T-helper 2 cell (primary cell): ENCODE results near the gene BCL2L14.

Experiments
- DNase-seq, 5 experiments: peaks; one replicate each; pipeline versions ENCODE4 v3.0.0 to v3.0.0-alpha.2; 2012 to 2022
- total RNA-seq, 2 donors: gene quantifications; one replicate each; lab custom pipeline; 2026; lab: John Stamatoyannopoulos, UW

The BCL2L14 gene, protein sequence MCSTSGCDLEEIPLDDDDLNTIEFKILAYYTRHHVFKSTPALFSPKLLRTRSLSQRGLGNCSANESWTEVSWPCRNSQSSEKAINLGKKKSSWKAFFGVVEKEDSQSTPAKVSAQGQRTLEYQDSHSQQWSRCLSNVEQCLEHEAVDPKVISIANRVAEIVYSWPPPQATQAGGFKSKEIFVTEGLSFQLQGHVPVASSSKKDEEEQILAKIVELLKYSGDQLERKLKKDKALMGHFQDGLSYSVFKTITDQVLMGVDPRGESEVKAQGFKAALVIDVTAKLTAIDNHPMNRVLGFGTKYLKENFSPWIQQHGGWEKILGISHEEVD
- total RNA-seq = 1.2 to 2.1 reads per million in 2 donors

- peak in 1 of 5 experiments; percentile 73 for DNase-seq
Observed at GRCh38 chr12:12070674-12071656, at the start of gene BCL2L14. BCL2L14 (plus strand) TSS chr12:12070939; CDS start chr12:12079306, 8,367 bp downstream.

DNA sequence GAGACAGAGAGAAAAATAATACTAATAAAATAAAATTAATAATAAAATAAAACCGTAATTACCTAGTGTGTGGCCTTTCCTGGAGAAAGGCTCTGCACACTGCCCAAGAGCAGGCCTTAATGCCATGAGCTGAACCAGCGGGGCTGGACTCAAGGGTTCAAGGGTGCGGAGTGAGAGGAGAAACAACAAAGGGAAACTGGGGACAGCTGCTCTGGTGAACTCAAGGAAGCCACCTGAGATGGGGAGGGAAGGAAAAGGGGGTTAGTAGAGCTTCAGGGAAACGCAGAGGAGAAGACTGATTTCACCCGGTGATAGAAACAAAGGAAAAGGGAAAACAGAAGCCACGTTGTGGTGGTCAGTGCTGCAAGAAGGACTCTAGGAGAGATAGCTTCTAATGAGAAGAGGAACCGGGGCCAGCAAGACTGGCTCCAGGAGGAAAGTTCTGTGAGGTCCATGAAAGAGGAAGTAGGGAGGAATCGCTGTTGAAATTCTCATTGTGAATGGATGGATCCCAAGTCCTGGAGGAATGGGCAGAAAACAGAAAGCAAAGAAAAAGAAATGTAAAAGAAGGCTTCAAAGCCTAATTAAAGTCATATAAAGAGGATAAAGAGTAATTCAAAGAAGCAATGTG, 48.3 kb upstream of the BCL2L14 start:
- DNase-seq = no peak

DNA sequence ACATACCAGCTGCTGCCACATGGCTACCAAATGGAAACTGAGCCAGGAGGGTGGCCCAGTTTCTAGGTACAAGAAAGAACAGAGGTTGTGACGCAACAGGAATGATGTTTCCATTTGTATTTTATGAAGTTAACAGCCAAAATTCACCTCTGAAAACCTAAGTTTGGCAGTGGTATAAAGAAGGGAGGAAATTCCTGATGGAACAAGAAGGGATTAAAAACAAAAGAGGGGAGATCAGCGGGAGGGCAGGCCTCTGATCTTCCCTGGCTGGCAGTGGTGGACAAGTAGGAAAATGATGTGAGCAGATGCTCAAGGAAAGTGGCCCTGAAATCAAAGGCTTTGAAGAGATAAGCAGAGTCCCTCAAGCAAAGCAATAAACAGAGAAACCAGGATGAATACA, 47.3 kb upstream of the BCL2L14 start:
- DNase-seq = no peak

- DNase-seq = peak in 3 of 5 experiments; percentile 11 to 85 (median 26)
Observed at GRCh38 chr12:12024911-12025682, 45.6 kb upstream of the BCL2L14 start.

GRCh38 chr12:12025799-12026386, 44.8 kb upstream of the BCL2L14 start:
- DNase-seq = no peak

DNA sequence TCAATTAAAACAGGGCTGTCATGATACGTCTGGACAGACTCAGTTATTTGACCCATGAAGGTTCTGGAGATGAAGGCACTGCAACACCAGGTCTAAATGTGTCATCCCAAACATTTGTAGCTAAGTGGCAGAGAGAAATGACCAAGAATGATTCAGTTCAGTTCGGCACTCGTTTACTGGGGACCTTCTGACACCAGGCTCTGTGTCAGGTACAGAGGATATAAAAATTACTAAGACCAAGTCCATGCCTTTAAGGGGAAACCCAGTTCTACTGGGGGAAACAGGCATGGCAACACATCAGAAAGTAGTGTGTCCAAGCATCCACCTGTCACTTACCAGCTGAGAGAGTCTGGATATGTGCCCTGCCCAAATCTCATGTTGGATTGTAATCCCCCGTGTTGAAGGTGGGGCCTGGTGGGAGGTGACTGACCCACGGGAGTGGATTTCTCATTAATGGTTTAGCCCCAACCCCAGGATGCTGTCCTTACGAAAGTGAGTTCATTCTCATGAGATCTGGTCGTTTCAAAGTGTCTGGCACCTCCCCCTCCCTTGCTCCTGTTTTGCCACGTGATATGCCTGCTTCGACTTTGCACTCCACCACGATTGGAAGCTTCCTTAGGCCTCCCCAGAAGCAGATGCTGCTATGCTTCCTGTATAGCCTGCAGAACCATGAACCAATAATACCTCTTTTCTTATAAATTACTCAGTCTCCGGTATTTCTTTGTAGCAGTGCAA, 41.9 kb upstream of the BCL2L14 start:
- no peak for DNase-seq

DNA sequence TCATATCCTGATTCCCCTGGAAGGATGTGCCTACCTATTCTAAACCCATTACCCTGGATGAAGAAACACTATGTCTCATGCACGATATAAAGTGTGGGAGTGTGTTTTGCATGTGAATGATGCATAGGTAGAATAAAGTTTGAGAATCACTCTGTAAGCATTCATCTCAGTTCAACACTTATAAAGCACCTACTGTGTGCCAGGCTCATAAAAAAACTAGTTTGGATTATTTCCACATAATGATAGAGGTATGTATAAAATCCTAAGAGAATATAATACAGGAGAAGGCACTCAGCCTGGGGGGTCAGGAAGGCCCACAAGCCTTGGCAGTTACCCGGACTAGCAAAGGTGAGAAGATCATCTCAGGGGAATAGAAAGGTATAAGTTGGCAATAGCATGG, 41.1 kb upstream of the BCL2L14 start:
- no peak for DNase-seq

- DNase-seq = no peak
Observed at GRCh38 chr12:12032260-12032791, 38.4 kb upstream of the BCL2L14 start.

- DNase-seq = peak; percentile 36 to 76 (median 58)
Observed at GRCh38 chr12:12032851-12033797, 37.6 kb upstream of the BCL2L14 start.

DNA sequence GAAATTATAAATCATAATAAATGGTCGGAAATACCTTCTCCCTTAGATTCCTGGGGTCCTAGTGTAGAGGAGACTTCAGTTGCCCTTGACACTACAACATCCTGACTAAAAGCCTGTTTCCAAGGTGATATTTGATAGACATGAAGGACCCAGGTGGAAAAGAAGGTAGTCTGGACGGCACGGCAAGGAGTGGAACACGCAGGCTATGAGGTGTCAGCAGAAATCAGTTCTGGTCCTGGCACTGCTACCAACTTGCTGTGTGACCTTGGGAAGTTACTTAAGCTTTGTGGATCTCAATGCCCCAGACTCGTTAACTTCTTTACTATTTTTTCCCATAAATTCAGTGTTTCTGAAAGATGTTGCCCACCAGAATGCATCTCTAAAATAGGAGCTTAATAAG, 36.9 kb upstream of the BCL2L14 start:
- DNase-seq = no peak

DNA sequence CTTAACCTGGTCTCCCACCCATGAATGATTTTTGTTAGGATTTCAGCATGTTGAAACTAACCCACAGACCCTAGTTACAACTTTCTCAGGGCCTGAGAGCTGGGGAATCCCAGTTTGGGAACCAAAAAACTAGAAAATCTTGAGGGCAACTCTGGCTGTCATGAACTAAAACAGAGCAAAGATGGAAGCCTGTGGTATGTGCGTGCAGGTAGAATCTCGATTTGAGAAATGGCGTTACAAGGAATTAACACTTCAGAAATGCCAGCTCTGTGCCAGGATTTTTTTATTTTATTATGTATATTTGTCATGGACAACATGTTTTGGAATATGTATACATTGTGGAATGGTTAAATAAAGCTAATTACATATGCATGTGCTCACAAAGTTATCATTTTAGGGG, 36.4 kb upstream of the BCL2L14 start:
- DNase-seq = no peak

DNA sequence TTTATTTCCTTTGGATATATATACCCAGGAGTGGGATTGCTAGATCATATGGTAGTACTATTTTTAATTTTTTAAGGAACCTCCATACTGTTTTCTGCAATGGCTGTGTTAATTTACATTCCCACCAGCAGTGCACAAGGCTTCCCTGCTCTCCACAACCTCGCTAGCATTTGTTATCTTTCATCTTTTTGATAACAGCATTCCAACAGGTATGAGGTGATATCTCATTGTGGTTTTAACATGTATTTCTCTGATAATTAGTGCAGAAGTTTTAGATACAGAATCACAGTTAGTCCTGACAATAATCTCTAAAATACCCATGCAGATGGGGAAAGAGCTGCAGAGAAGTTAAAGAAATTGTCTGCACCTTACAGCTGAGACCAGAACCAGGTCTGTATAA, 35.5 kb upstream of the BCL2L14 start:
- DNase-seq = no peak

- DNase-seq = no peak
Observed at GRCh38 chr12:12036901-12037300, 33.8 kb upstream of the BCL2L14 start.

GRCh38 chr12:12039897-12040296, 30.8 kb upstream of the BCL2L14 start:
- no peak for DNase-seq

- DNase-seq = no peak
Observed at GRCh38 chr12:12046401-12046800, 24.3 kb upstream of the BCL2L14 start.

- DNase-seq = no peak
Observed at GRCh38 chr12:12047682-12048081, 23.1 kb upstream of the BCL2L14 start.

DNA sequence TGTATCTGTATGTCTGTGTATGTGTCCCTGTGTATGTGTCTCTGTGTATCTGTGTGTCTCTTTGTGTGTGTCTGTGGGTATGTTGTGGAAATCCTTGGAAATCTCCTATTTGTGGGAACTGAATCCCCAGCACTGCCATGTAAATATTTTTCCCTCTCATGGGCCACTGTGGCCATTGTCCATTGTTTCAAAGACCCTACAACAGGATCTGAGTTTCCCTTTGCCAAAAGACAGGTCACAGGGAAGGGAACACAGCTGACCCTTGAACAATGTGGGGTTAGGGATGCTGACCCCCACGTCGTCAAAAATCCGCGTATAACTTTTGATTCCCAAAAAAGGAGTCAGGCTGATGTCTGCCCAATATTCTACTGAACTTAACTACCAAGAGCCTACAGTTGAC, 22.5 kb upstream of the BCL2L14 start:
- no peak for DNase-seq

GRCh38 chr12:12048714-12049113, 22.0 kb upstream of the BCL2L14 start:
- DNase-seq = no peak

- no peak for DNase-seq
Observed at GRCh38 chr12:12051668-12052067, 19.1 kb upstream of the BCL2L14 start.

DNA sequence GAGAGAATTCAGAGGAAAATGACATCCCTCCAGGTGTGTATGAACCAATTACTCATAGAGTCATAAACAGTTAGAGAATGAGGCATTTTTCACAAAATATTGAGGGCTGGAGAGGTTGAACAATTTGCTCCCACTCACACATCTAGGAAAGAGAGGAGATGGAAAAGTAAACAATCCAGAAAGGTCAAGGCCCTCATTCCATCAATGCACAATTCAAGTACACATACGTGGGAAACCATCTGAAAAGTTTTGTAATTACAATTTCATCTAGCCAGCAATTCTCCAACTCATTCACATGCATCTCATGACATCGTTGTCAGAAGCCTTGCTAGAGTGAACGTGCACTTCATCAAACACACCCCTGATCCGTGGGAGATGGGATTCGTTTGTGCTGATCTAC, 15.7 kb upstream of the BCL2L14 start:
- DNase-seq = no peak
